HCT116 (cell line): ENCODE results near the gene POLR1A. TPM values are rescaled to one million over a fixed set of nuclear protein-coding genes. Genes with fewer than 3 reads are reported as not detected.

Experiments
- ATAC-seq: fragments of 200-7000 bp; cut with Tn5 transposase; 2 replicates; pipeline ENCODE4 v1.9.1; 2020; ENCODE audit warnings: mild to moderate bottlenecking, moderate library complexity
- BruUV-seq: library from RNA; stranded (reverse); fragments of 400-500 nt; replicated peaks from 2 replicates; lab custom pipeline; 2021; lab: Mats Ljungman, UMichigan
- CTCF ChIA-PET: fragments of 300-600 bp; sonication (Branson Sonifier 250); formaldehyde crosslinking; loops from one replicate; lab custom pipeline; 2021; ENCODE audit warnings: antibody characterized with exemption; lab: Charles Lee
- POLR2A ChIA-PET: fragments of 300-600, 350-600 bp; sonication (Branson Sonifier 250); formaldehyde crosslinking; loops from one replicate; lab custom pipeline; 2021; ENCODE audit warnings: antibody characterized with exemption; lab: Charles Lee
- RAD21 ChIA-PET, 2 experiments: fragments of 300-600 bp; sonication (Branson Sonifier 250); formaldehyde crosslinking; loops; one replicate each; lab custom pipeline; 2023; ENCODE audit warnings: low total read pairs in 2 of 2; ENCODE audit not compliant: uncharacterized antibody in 2 of 2, unreplicated experiment in 2 of 2, low non-redundant PET in 1 of 2; lab: Charles Lee
- DNase-seq: peaks from one replicate; pipeline ENCODE4 v3.0.0-alpha.2; 2010; ENCODE audit warnings: low read depth, low spot score
- H2AFZ ChIP-seq: fragments of 200-600 bp; shearing (Covaris generic), sonication (generic); 2 replicates; pipeline ENCODE4 v1.6.1; 2017; ENCODE audit warnings: low read depth, mixed run types, mixed read lengths, antibody characterized with exemption, low read length; ENCODE audit not compliant: poor library complexity, severe bottlenecking
- H3K27ac ChIP-seq: 2 replicates; pipeline ENCODE4 v1.5.1; 2012; ENCODE audit warnings: low read depth, low read length
- H3K27me3 ChIP-seq: fragments of 200-600 bp; sonication (generic); 2 replicates; pipeline ENCODE4 v1.6.1; 2016; ENCODE audit warnings: mixed run types, low read length, mixed read lengths; ENCODE audit not compliant: insufficient read depth
- H3K36me3 ChIP-seq, 2 experiments: fragments of 200-500 bp in 1 of 2; fragments of 200-600 bp in 1 of 2; sonication (Bioruptor generic) in 1 of 2; sonication (generic) in 1 of 2; 2 replicates each; pipeline versions ENCODE4 v1.5.1 to v1.6.1; 2014 to 2016; ENCODE audit warnings: low read length in 2 of 2, inconsistent platforms in 1 of 2, mixed read lengths in 1 of 2, mixed run types in 1 of 2; ENCODE audit not compliant: insufficient read depth in 2 of 2, control insufficient read depth in 1 of 2
- H3K4me1 ChIP-seq, 2 experiments: fragments of 200-600 bp in 1 of 2; sonication (generic) in 1 of 2; 2 replicates each; pipeline versions ENCODE4 v1.5.1 to v1.6.1; 2012 to 2017; ENCODE audit warnings: low read length in 2 of 2, inconsistent platforms in 1 of 2, mild to moderate bottlenecking in 1 of 2, mixed read lengths in 1 of 2, mixed run types in 1 of 2, moderate library complexity in 1 of 2; ENCODE audit not compliant: insufficient read depth in 2 of 2, control insufficient read depth in 1 of 2
- H3K4me2 ChIP-seq: fragments of 200-600 bp; sonication (generic); 2 replicates; pipeline ENCODE4 v1.6.1; 2017; ENCODE audit warnings: mixed run types, low read length, mixed read lengths
- H3K4me3 ChIP-seq, 2 experiments: fragments of 200-600 bp in 1 of 2; sonication (generic) in 1 of 2; replicated peaks in 1 of 2; 2 replicates each; pipeline ENCODE4 v1.5.1; 2011 to 2016; ENCODE audit warnings: low read length in 2 of 2, control low read depth in 1 of 2, low read depth in 1 of 2, mild to moderate bottlenecking in 1 of 2, mixed read lengths in 1 of 2, mixed run types in 1 of 2
- H3K79me2 ChIP-seq: fragments of 200-600 bp; sonication (generic); 2 replicates; pipeline ENCODE4 v1.6.1; 2017; ENCODE audit warnings: mild to moderate bottlenecking, mixed run types, low read length, moderate library complexity, mixed read lengths; ENCODE audit not compliant: insufficient read depth
- H3K9ac ChIP-seq: fragments of 200-600 bp; sonication (generic); 2 replicates; pipeline ENCODE4 v1.6.1; 2016; ENCODE audit warnings: low read length, mixed read lengths
- H3K9me2 ChIP-seq: fragments of 200-600 bp; sonication (generic), shearing (Covaris generic); 2 replicates; pipeline ENCODE4 v1.6.1; 2017; ENCODE audit warnings: mixed run types, mild to moderate bottlenecking, moderate library complexity; ENCODE audit not compliant: insufficient read depth
- H3K9me3 ChIP-seq, 2 experiments: fragments of 200-500 bp in 1 of 2; fragments of 200-600 bp in 1 of 2; sonication (Bioruptor generic) in 1 of 2; sonication (generic) in 1 of 2; 2 replicates each; pipeline ENCODE4 v1.6.1; 2014 to 2017; ENCODE audit warnings: low read length in 2 of 2, mixed read lengths in 2 of 2, inconsistent platforms in 1 of 2, low read depth in 1 of 2, mild to moderate bottlenecking in 1 of 2, mixed run types in 1 of 2, moderate library complexity in 1 of 2; ENCODE audit not compliant: control insufficient read depth in 1 of 2, insufficient read depth in 1 of 2
- H4K20me1 ChIP-seq: fragments of 200-600 bp; sonication (generic), shearing (Covaris generic); 2 replicates; pipeline ENCODE4 v1.6.1; 2017; ENCODE audit warnings: mixed run types, mild to moderate bottlenecking, moderate library complexity; ENCODE audit not compliant: insufficient read depth
- ATF3 ChIP-seq: IDR thresholded peaks from 2 replicates; pipeline ENCODE4 v1.6.1; 2012
- CBX3 ChIP-seq: IDR thresholded peaks from 2 replicates; pipeline ENCODE4 v1.6.1; 2012; ENCODE audit warnings: low read depth
- CTCF ChIP-seq, 3 experiments: fragments of 200-600 bp in 1 of 3; sonication (generic) in 1 of 3; IDR thresholded peaks in 2 of 3; conservative IDR thresholded peaks in 1 of 3; 2 replicates each; pipeline ENCODE4 v1.5.1; 2012 to 2017; ENCODE audit warnings: low read depth in 2 of 3, low read length in 2 of 3, antibody characterized with exemption in 1 of 3, borderline replicate concordance in 1 of 3, control low read depth in 1 of 3, mild to moderate bottlenecking in 1 of 3, mixed read lengths in 1 of 3, mixed run types in 1 of 3, moderate library complexity in 1 of 3; ENCODE audit not compliant: insufficient read depth in 1 of 3
- EGR1 ChIP-seq: IDR thresholded peaks from 2 replicates; pipeline ENCODE4 v1.6.1; 2012; ENCODE audit warnings: low read depth
- EZH2 ChIP-seq: fragments of 200-600 bp; sonication (generic); IDR thresholded peaks from 2 replicates; pipeline ENCODE4 v1.6.1; 2017; ENCODE audit warnings: antibody characterized with exemption, mixed run types
- JUND ChIP-seq: IDR thresholded peaks from 2 replicates; pipeline ENCODE4 v1.6.1; 2012
- POLR2A ChIP-seq: IDR thresholded peaks from 2 replicates; pipeline ENCODE4 v1.7.0; 2011; ENCODE audit warnings: borderline replicate concordance; ENCODE audit not compliant: insufficient read depth, insufficient read length; ENCODE audit errors: extremely low read depth
- POLR2AphosphoS5 ChIP-seq: IDR thresholded peaks from 2 replicates; pipeline ENCODE4 v1.6.1; 2011; ENCODE audit warnings: mild to moderate bottlenecking, low read depth, low read length, moderate library complexity
- RAD21 ChIP-seq: IDR thresholded peaks from 2 replicates; pipeline ENCODE4 v1.6.1; 2012; ENCODE audit warnings: low read depth, mild to moderate bottlenecking
- REST ChIP-seq: IDR thresholded peaks from 2 replicates; pipeline ENCODE4 v1.6.1; 2012; ENCODE audit warnings: low read depth
- SIN3A ChIP-seq: IDR thresholded peaks from 2 replicates; pipeline ENCODE4 v1.6.1; 2012; ENCODE audit warnings: low read depth
- SRF ChIP-seq: IDR thresholded peaks from 2 replicates; pipeline ENCODE4 v1.6.1; 2012; ENCODE audit warnings: low read depth
- TCF7L2 ChIP-seq: IDR thresholded peaks from 2 replicates; pipeline ENCODE4 v1.7.0; 2011; ENCODE audit warnings: borderline replicate concordance, inconsistent platforms; ENCODE audit not compliant: insufficient read depth, insufficient read length; ENCODE audit errors: extremely low read depth
- YY1 ChIP-seq: IDR thresholded peaks from 2 replicates; pipeline ENCODE4 v1.6.1; 2011; ENCODE audit warnings: low read length, low read depth, moderate library complexity, mild to moderate bottlenecking; ENCODE audit not compliant: insufficient replicate concordance; ENCODE audit errors: extremely low read depth
- ZFX ChIP-seq: fragments of 450-650 bp; IDR thresholded peaks from 2 replicates; pipeline ENCODE4 v1.6.1; 2017
- ZNF274 ChIP-seq: fragments of 200-500 bp; sonication (Bioruptor generic); IDR thresholded peaks from 2 replicates; pipeline ENCODE4 v1.6.1; 2014; ENCODE audit warnings: mild to moderate bottlenecking, low read depth, low read length, inconsistent platforms
- intact Hi-C: fragments of 100-400 bp; cut with micrococcal nuclease; formaldehyde crosslinking; loops from 2 replicates; pipeline ENCODE4 v1.10.0; 2022
- total RNA-seq: library from RNA; stranded (reverse); gene quantifications from one replicate; pipeline ENCODE4 v1.2.1, GENCODE V29; 2021; ENCODE audit not compliant: unreplicated experiment
- TF ChIP-seq, protein P1 (sequence below): IDR thresholded peaks from 2 replicates; pipeline ENCODE4 v1.6.1; 2011; ENCODE audit warnings: mild to moderate bottlenecking, low read length, moderate library complexity; ENCODE audit not compliant: insufficient replicate concordance; ENCODE audit errors: extremely low read depth

The POLR1A gene
- total RNA-seq, 1 experiment from 2014 or later = 46.6 TPM

GRCh38 chr2:86105969-86106945, 571 bp upstream of the POLR1A start, which contains the start of gene PTCD3:
Gene PTCD3, plus strand, starts transcription at chr2:86106235. Its CDS starts 13 bp downstream, at chr2:86106248.
- Histone ChIP-seq H3K27ac (peak within 1 kb of the TSS; percentile 77), H3K79me2 (peaks cover 96% of the 10 kb centered on the region), H3K36me3 (peaks cover 32 to 55% of the 10 kb centered on the region in 2 experiments), H4K20me1 (peaks cover 8% of the 10 kb centered on the region; the same call in 1 of the 2 replicates), H3K9me3 (no peaks in the 10 kb centered on the region), H3K27me3 (no peaks in the 10 kb centered on the region), H3K4me3 (peak within 1 kb of the TSS; percentile 89 to 95), H2AFZ (peak within 1 kb of the TSS; percentile 69), H3K4me2 (peak within 1 kb of the TSS; percentile 78), H3K4me1 (peaks cover 6 to 21% of the 10 kb centered on the region in 2 experiments), H3K9me2 (no peaks in the 10 kb centered on the region), H3K9ac (peak within 1 kb of the TSS; percentile 88)
- BruUV-seq = TSS peak; percentile 58
- POLR2A ChIA-PET = interaction anchor here (0.8 to 1.3 kb wide), 4 partner anchors 10 to 364 kb away, joined by 3 to 8 read pairs (median 3); no protein-coding TSS in a partner anchor
- intact Hi-C loops = loop anchor here (5.0 kb wide), 2 partner anchors 76 to 219 kb away; partner anchors contain the start of gene ST3GAL5
- DNase-seq (peak; percentile 93), ATAC-seq (peak; percentile 90)
- CTCF ChIA-PET = interaction anchor here (1.9 kb wide), 1 partner anchor 279 kb away, joined by 10 read pairs; no protein-coding TSS in a partner anchor
- RAD21 ChIA-PET = no interaction called here
- TF ChIP-seq ATF3 (no peak), JUND (peak; percentile 85), SRF (peak; percentile 36; the same call in 1 of the 2 replicates), SIN3A (peak; percentile 75; the same call in 1 of the 2 replicates), CTCF (IDR thresholded peaks at IDR 0.05 in 2 of 3, conservative IDR thresholded peaks at IDR 0.05 in 1 of 3; ENCODE audit: borderline replicate concordance in 1 of 3, insufficient read depth in 1 of 3, low read depth in 2 of 3, low read length in 2 of 3) (no peak), CBX3 (no peak), RAD21 (no peak), EZH2 (no peak), ZNF274 (no peak), REST (no peak), ZFX (no peak; the same call in 1 of the 2 replicates), TCF7L2 (peak; percentile 60), POLR2A (peak; percentile 87), POLR2AphosphoS5 (peak; percentile 95), EGR1 (no peak), YY1 (peak; percentile 98)
- TF ChIP-seq, protein P1, sequence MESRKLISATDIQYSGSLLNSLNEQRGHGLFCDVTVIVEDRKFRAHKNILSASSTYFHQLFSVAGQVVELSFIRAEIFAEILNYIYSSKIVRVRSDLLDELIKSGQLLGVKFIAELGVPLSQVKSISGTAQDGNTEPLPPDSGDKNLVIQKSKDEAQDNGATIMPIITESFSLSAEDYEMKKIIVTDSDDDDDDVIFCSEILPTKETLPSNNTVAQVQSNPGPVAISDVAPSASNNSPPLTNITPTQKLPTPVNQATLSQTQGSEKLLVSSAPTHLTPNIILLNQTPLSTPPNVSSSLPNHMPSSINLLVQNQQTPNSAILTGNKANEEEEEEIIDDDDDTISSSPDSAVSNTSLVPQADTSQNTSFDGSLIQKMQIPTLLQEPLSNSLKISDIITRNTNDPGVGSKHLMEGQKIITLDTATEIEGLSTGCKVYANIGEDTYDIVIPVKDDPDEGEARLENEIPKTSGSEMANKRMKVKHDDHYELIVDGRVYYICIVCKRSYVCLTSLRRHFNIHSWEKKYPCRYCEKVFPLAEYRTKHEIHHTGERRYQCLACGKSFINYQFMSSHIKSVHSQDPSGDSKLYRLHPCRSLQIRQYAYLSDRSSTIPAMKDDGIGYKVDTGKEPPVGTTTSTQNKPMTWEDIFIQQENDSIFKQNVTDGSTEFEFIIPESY = no peak
